Tibial nerve (tissue), 4 donors: ENCODE results near the gene FAM219B. TPM values are rescaled to one million over a fixed set of nuclear protein-coding genes. Genes with fewer than 3 reads are reported as not detected.
"Not testable (repeated sequence)": the region's sequence is repeated elsewhere in the genome, so short reads cannot be mapped to it uniquely, and the experiment has no call there.

Experiments used
- DNase-seq, 2 donors: peaks; one replicate each; pipeline ENCODE4 v3.0.0-alpha.2; 2019; ENCODE audit warnings: low spot score in 2 of 2
- H3K27ac ChIP-seq, 4 donors: fragments of 200-600 bp; sonication (generic) in 3 of 4; one replicate each; pipeline ENCODE4 v1.5.1; 2017 to 2019; ENCODE audit warnings: mild to moderate bottlenecking in 1 of 4
- H3K27me3 ChIP-seq, 2 donors: fragments of 200-600 bp; sonication (generic) in 1 of 2; one replicate each; pipeline versions ENCODE4 v1.5.1 to v1.6.0; 2017 to 2019
- H3K36me3 ChIP-seq, 3 donors: fragments of 200-600 bp; sonication (generic); one replicate each; pipeline ENCODE4 v1.5.1; 2018 to 2019
- H3K4me1 ChIP-seq, 4 donors: fragments of 200-600 bp; sonication (generic) in 3 of 4; one replicate each; pipeline ENCODE4 v1.5.1; 2017 to 2019
- H3K4me3 ChIP-seq, 4 donors: fragments of 200-600 bp; sonication (generic) in 3 of 4; one replicate each; pipeline ENCODE4 v1.5.1; 2017 to 2019; ENCODE audit warnings: mild to moderate bottlenecking in 1 of 4, moderate library complexity in 1 of 4
- H3K9me3 ChIP-seq, 4 donors: fragments of 200-600 bp; sonication (generic) in 3 of 4; one replicate each; pipeline ENCODE4 v1.5.1; 2017 to 2019
- CTCF ChIP-seq, 5 experiments: fragments of 200-600 bp in 3 of 5; fragments of 450-650 bp in 2 of 5; sonication (generic) in 3 of 5; IDR thresholded peaks; one replicate each; pipeline ENCODE4 v1.5.1; 2016 to 2019; ENCODE audit warnings: antibody characterized with exemption in 5 of 5, mild to moderate bottlenecking in 3 of 5, moderate library complexity in 2 of 5
- EP300 ChIP-seq, 2 donors: sonication (generic); formaldehyde crosslinking; IDR thresholded peaks; one replicate each; pipeline ENCODE4 v1.6.1; 2017; ENCODE audit warnings: antibody characterized with exemption in 2 of 2, mild to moderate bottlenecking in 1 of 2
- POLR2A ChIP-seq, 2 donors: fragments of 450-650 bp; IDR thresholded peaks; one replicate each; pipeline ENCODE4 v1.6.1; 2017; ENCODE audit warnings: antibody characterized with exemption in 2 of 2, mild to moderate bottlenecking in 2 of 2, moderate library complexity in 2 of 2
- WGBS, 2 donors: methylation state at CpG; one replicate each; pipeline ENCODE4 v1.1.5; 2018; 5-methylcytosine and 5-hydroxymethylcytosine counted together
- total RNA-seq, 4 donors: library from RNA; depleted of rRNA; stranded (reverse); fragments of >200 nt; gene quantifications; one replicate each; pipeline ENCODE4 v1.1.0, GENCODE V29; 2016

The FAM219B gene
- total RNA-seq, 4 donors from 2014 or later, result 59.4 to 84.6 (median 80.7) TPM

- peak within 1 kb of the TSS; percentile 73 to 90 (median 88) for H3K27ac ChIP-seq
- H3K27me3 ChIP-seq, result no peaks in the 10 kb centered on the region
Measured at GRCh38 chr15:74889883-74890664, 16.6 kb downstream of the FAM219B start, which contains the start of gene MPI. MPI (plus strand) TSS chr15:74890042; CDS start chr15:74890074, 32 bp downstream.

GRCh38 chr15:74889390-74889882, 17.2 kb downstream of the FAM219B start:
- Histone ChIP-seq H3K9me3 (no peaks in the 10 kb centered on the region), H3K4me3 (peak overlapping the region; percentile 84 to 98 (median 94)), H3K27me3 (no peaks in the 10 kb centered on the region), H3K36me3 (peaks cover 0 to 31% (median 3%) of the 10 kb centered on the region in 3 donors), H3K27ac (peak overlapping the region; percentile 73 to 90 (median 88)), H3K4me1 (peaks cover 5 to 38% (median 13%) of the 10 kb centered on the region in 4 donors)
- 5 to 9% methylated on average over 8 of the region's 8 CpGs for WGBS, 2 donors
- DNase-seq, result no peak
- TF ChIP-seq EP300 (IDR thresholded peaks at IDR 0.05) (no peak), POLR2A (IDR thresholded peaks at IDR 0.05) (no peak), CTCF (IDR thresholded peaks at IDR 0.05) (no peak)

More at GRCh38 chr15:74889883-74890664, 16.6 kb downstream of the FAM219B start, which contains the start of gene MPI:
- H3K36me3 ChIP-seq, result peaks cover 0 to 35% (median 3%) of the 10 kb centered on the region in 3 donors
- peak; percentile 18 to 46 for TF ChIP-seq POLR2A (IDR thresholded peaks at IDR 0.05)
- TF ChIP-seq CTCF (IDR thresholded peaks at IDR 0.05), result peak in 3 of 5 experiments; percentile 11 to 69 (median 40)
- TF ChIP-seq EP300 (IDR thresholded peaks at IDR 0.05), result peak in 1 of 2 donors; percentile 78
- no peaks in the 10 kb centered on the region for H3K9me3 ChIP-seq
- H3K4me3 ChIP-seq, result peak within 1 kb of the TSS; percentile 84 to 98 (median 94)
- WGBS, 2 donors, result 1% methylated on average over 17 to 35 of the region's 47 CpGs
- peak; percentile 69 to 75 for DNase-seq
- peaks cover 5 to 31% (median 13%) of the 10 kb centered on the region in 4 donors for H3K4me1 ChIP-seq

GRCh38 chr15:74888716-74889115, 17.9 kb downstream of the FAM219B start:
- Histone ChIP-seq H3K9me3 (no peaks in the 10 kb centered on the region), H3K27me3 (no peaks in the 10 kb centered on the region), H3K27ac (peak overlapping the region in 2 of 4 donors; percentile 88 to 90), H3K4me1 (peaks cover 5 to 40% (median 13%) of the 10 kb centered on the region in 4 donors), H3K36me3 (peaks cover 0 to 25% (median 3%) of the 10 kb centered on the region in 3 donors), H3K4me3 (no peak overlapping the region)
- 85 to 86% methylated on average over 4 of the region's 4 CpGs for WGBS, 2 donors
- DNase-seq, result no peak
- no peak for TF ChIP-seq CTCF (IDR thresholded peaks at IDR 0.05)
- TF ChIP-seq POLR2A (IDR thresholded peaks at IDR 0.05), result no peak
- TF ChIP-seq EP300 (IDR thresholded peaks at IDR 0.05), result no peak

- not testable (repeated sequence) for H3K9me3 ChIP-seq, DNase-seq, H3K27ac ChIP-seq, H3K4me3 ChIP-seq, H3K27me3 ChIP-seq
- 62 to 73% methylated on average over 10 of the region's 10 CpGs for WGBS, 2 donors
- Histone ChIP-seq H3K4me1 (peaks cover 5 to 40% (median 13%) of the 10 kb centered on the region in 4 donors), H3K36me3 (peaks cover 0 to 15% (median 3%) of the 10 kb centered on the region in 3 donors)
Measured at GRCh38 chr15:74887537-74888193, 19.0 kb downstream of the FAM219B start.

GRCh38 chr15:74885461-74885860, 21.2 kb downstream of the FAM219B start:
- 89% methylated on average over 5 of the region's 5 CpGs for WGBS, 2 donors
- Histone ChIP-seq H3K36me3 (no peaks in the 10 kb centered on the region), H3K27ac (no peak overlapping the region), H3K4me1 (peaks cover 0 to 29% (median 11%) of the 10 kb centered on the region in 4 donors), H3K9me3 (no peaks in the 10 kb centered on the region), H3K4me3 (no peak overlapping the region), H3K27me3 (no peaks in the 10 kb centered on the region)
- no peak for DNase-seq
- TF ChIP-seq EP300 (IDR thresholded peaks at IDR 0.05) (no peak), POLR2A (IDR thresholded peaks at IDR 0.05) (no peak), CTCF (IDR thresholded peaks at IDR 0.05) (no peak)
